Measurements from ENCODE around the gene NRF1. TPM values are rescaled to one million over a fixed set of nuclear protein-coding genes. Genes with fewer than 3 reads are reported as not detected.

NRF1 gene
- total RNA-seq, 1 donor from 2014 or later, result 14.6 TPM

GRCh38 chr7:129677796-129678195 lies 66.3 kb downstream of the NRF1 start:
- DNase-seq (ENCODE audit: extremely low read depth, low read depth, low spot score), result no peak

GRCh38 chr7:129678606-129679005 lies 67.1 kb downstream of the NRF1 start:
- DNase-seq (ENCODE audit: extremely low read depth, low read depth, low spot score), result no peak

- DNase-seq (ENCODE audit: extremely low read depth, low read depth, low spot score), result no peak
Measured at GRCh38 chr7:129680400-129680799, 68.9 kb downstream of the NRF1 start.

DNA sequence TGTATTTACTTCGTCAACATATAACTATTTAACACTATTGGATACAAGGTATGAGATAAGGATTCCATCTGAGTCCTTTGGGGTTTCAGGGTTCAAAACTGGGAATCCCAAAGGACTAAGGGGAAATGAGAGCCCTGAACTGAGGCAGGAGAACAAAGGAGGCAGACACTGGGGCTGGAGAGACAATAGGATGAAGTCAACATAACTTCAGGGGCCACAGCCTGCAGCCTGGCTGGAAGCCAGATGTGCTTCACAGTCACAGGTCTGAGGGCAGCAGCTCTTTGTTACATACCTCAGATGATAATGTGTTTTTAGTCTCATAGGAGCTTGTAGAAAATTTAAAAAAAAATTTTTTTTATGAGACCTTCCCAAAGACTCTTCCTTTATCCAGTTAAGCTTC lies 73.3 kb downstream of the NRF1 start:
- DNase-seq (ENCODE audit: extremely low read depth, low read depth, low spot score), result no peak

DNA sequence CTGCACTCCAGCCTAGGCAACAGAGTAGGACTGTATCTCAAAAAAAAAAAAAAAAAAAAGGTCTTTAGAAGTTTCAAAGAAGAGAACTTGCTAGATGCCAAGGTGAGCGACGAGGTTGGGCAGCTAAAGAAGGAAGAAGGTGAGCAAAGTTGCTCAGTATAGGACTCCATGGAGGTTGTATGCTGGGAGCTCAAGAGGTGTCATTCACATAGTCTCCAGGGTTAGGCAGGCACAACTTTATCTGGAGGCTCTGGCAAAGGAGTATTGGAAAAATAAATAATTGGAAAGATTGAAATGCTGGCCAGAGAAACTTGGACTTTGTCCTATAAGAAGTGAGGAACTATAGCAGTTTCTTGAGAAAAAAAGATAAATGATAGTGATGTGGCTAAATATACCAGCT lies 74.5 kb downstream of the NRF1 start:
- DNase-seq (ENCODE audit: extremely low read depth, low read depth, low spot score), result no peak

DNA sequence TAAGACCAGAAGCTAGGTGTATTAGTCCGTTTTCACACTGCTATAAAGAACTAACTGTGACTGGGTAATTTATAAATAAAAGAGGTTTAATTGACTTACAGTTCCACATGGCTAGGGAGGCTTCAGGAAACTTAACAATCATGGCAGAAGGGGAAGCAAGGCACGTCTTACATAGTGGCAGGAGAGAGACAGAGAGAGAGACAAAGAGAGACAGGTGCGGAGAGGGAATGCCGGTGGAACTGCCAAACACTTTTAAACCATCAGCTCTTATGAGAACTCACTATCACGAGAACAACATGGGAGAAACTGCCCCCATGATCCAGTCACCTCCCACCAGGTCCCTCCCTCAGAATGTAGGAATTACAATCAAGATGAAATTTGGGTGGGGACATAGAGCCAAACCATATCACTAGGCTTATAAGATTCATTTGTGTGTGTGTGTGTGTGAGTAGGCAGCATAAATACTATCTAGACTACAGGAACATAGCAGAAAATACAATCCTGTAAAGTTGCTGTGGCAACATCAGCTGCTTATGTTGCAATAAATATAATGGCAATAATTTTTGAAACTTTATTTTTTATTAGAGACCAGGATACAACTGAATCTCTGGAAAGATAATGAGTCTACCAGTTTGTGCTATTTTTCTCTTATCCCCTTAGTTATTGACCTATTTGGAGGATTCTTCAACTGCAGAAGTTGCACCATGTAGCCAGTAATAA lies 77.1 kb downstream of the NRF1 start:
- DNase-seq (ENCODE audit: extremely low read depth, low read depth, low spot score), result no peak

- no peak for DNase-seq (ENCODE audit: extremely low read depth, low read depth, low spot score)
Measured at GRCh38 chr7:129689995-129690581, 78.6 kb downstream of the NRF1 start.

GRCh38 chr7:129690701-129691100 lies 79.2 kb downstream of the NRF1 start:
- no peak for DNase-seq (ENCODE audit: extremely low read depth, low read depth, low spot score)

GRCh38 chr7:129698516-129699418 lies 87.2 kb downstream of the NRF1 start:
- no peak for DNase-seq (ENCODE audit: extremely low read depth, low read depth, low spot score)

DNA sequence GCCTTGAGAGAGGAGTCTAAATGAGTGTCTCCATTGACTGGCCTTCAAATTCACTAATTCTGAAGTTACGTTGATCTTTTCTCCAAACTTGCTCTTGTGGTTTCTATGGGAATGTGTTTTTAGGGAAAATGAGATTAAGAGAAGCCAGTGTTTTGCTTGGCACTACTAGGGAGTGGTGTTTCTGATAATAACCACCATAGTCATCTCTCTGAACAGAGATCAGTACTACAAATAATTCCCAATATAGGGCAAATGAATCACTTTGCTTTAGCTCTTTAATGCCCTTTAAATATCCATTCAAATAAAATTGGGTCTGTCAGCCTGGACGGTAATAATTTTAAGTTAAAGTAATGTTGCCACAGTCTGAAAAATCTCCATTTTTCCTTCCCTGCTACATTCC lies 90.8 kb downstream of the NRF1 start:
- DNase-seq (ENCODE audit: extremely low read depth, low read depth, low spot score), result no peak

DNA sequence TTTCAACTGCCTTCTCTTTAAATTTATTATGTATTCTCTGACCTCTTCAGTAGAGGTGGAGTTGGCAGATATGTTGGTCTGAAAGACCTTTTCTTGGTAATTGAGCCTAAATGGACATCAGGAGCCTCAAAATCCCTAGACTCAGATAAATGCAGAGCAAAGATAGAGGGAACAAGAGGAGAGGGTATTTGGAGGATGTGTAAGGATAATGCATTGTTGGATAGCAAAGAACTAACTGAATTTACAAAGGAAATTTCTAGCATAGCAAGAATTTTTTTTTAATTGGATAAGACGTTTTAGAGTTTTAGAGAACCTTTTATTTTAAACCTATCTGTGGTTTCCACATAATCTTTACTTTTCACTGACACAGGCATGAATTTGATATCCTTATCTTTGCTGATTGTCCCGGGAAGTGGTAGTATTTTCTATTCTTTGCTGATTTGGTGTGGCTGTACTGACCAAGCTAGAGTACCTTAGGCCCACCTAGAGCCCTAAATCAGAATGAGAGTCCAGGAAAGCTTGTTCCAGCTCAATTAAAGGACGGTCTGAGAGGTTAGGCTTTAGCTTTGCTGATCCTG lies 91.3 kb downstream of the NRF1 start:
- DNase-seq (ENCODE audit: extremely low read depth, low read depth, low spot score), result no peak

DNA sequence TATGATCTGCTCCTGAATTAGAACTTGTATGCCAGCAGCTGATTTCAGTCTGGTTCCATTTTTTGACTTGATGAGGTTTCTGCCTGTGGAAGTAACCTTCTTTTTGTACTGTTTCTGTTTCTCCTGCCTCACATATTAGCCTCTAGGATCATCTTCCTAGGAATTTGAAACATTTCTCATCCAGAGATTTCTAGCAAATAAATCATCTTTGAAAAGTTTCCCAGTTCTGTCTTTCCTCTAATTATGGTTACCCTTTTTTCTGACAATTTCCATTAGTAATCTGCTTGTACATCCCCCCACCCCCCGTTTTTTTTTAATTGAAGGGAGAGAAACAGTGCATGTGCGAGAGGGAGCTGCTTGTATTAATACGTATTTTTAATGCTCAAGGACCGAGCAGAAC lies 92.2 kb downstream of the NRF1 start:
- no peak for DNase-seq (ENCODE audit: extremely low read depth, low read depth, low spot score)

DNA sequence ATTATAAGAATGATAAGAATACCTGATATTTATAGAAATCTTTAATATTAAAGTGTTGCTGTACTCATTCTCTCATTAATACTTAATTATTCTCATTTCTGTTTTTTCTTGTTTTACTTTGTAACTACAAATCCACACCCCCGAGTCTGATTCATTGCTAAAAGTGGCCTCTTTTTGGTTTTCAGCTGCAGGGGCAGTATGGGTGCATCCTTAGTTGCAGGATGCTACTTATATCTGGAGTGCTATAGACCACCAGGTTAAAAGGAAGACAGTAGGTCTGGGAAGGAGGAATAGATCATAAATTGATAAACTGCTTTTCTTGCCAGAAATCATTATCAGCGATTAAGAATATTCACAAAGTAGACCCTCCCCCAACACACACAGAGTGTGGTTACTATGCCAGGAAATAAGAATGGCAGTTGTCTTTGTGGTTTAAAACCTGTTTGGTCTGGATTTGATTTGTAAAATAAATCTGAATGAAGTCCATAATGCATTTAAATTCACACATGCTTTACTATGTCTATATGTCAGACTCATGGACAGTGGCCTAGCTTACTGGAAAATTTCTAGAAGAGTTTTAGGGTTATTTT lies 96.5 kb downstream of the NRF1 start:
- no peak for DNase-seq (ENCODE audit: extremely low read depth, low read depth, low spot score)

GRCh38 chr7:129713544-129713943 lies 102.0 kb downstream of the NRF1 start:
- no peak for DNase-seq (ENCODE audit: extremely low read depth, low read depth, low spot score)

DNA sequence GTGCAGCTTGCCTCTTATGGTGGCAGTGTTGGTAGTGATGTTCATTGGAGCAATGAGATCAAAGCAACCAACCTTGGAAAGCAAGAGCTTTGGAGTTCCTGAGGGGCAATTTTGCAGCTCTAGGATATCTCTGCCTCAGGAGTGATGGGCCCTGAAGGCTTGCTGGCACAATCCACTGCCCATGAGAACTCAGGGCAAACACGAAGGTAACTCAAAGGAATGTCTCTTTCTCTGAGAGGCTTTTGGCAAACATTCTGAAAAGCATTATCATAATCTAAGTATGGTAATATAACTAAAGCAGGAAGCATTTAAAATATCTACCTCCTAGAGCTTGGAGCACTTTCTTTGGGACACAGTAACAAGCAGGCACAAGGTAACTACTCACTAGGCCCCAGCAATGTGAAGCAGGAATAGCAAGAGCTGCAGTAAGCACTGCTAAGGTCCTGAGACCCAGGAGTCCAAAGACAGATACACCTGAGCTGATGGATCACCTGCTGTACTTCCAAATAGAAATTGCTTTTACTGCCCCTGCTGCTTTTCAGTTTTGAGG lies 103.1 kb downstream of the NRF1 start:
- DNase-seq (ENCODE audit: extremely low read depth, low read depth, low spot score), result no peak

- no peak for DNase-seq (ENCODE audit: extremely low read depth, low read depth, low spot score)
Measured at GRCh38 chr7:129719980-129720732, 108.6 kb downstream of the NRF1 start.

- DNase-seq (ENCODE audit: extremely low read depth, low read depth, low spot score), result no peak
Measured at GRCh38 chr7:129721068-129721467, 109.5 kb downstream of the NRF1 start.

- DNase-seq (ENCODE audit: extremely low read depth, low read depth, low spot score), result no peak
Measured at GRCh38 chr7:129723679-129724078, 112.2 kb downstream of the NRF1 start.

DNA sequence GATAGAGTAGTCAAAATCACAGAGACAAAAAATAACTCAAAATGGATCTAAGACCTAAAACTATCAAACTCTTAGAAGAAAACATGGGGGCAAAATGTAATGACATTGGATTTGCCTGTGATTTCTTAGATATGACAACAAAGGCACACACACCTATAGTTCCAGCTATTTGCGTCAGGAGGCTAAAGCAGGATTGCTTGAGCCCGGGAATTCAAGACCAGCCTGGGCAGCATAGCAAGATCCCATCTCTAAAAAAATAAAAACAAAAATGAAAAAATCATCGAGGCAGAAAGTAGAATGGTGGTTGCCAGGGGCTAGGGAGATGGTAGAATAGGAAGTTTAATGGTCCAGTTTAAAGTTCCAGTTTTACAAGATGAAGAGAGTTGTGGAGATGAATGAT lies 113.3 kb downstream of the NRF1 start:
- DNase-seq (ENCODE audit: extremely low read depth, low read depth, low spot score), result no peak

GRCh38 chr7:129728875-129729467 lies 117.5 kb downstream of the NRF1 start:
- no peak for DNase-seq (ENCODE audit: extremely low read depth, low read depth, low spot score)

All from glomerular endothelial cell (primary cell).